HL-60 (cell line): ENCODE data around the gene FHL2.

ENCODE experiments used
- DNase-seq, 2 experiments: peaks; one replicate each; pipeline ENCODE4 v3.0.0-alpha.2; 2010 to 2020; ENCODE audit warnings: low read depth in 1 of 2, low spot score in 1 of 2
- H3K27ac ChIP-seq: fragments of 250-450 bp; sonication (Bioruptor Pico); replicated peaks from 2 replicates; pipeline ENCODE4 v1.5.1; 2020; ENCODE audit warnings: mild to moderate bottlenecking, moderate library complexity
- H3K27me3 ChIP-seq: fragments of 250-450 bp; sonication (Bioruptor Pico); 2 replicates; pipeline ENCODE4 v1.5.1; 2021; ENCODE audit warnings: mild to moderate bottlenecking, moderate library complexity; ENCODE audit not compliant: insufficient read depth, poor library complexity, severe bottlenecking
- H3K4me3 ChIP-seq: replicated peaks from 2 replicates; pipeline ENCODE4 v1.5.1; 2011; ENCODE audit warnings: mild to moderate bottlenecking, control low read depth, low read length; ENCODE audit not compliant: insufficient read depth
- CTCF ChIP-seq: IDR thresholded peaks from one replicate; pipeline ENCODE4 v1.5.1; 2011; ENCODE audit warnings: low read length, control low read depth, inconsistent platforms; ENCODE audit not compliant: insufficient read depth
- GABPA ChIP-seq: IDR thresholded peaks from 2 replicates; pipeline ENCODE4 v1.6.1; 2012; ENCODE audit warnings: low read depth
- POLR2AphosphoS5 ChIP-seq: IDR thresholded peaks from 2 replicates; pipeline ENCODE4 v1.6.1; 2012; ENCODE audit warnings: low read depth
- REST ChIP-seq: IDR thresholded peaks from 2 replicates; pipeline ENCODE4 v1.6.1; 2012; ENCODE audit warnings: low read depth; ENCODE audit not compliant: insufficient replicate concordance
- SPI1 ChIP-seq: IDR thresholded peaks from 2 replicates; pipeline ENCODE4 v1.6.1; 2012; ENCODE audit warnings: low read depth, mild to moderate bottlenecking, borderline replicate concordance

The FHL2 gene

GRCh38 chr2:105404736-105405135 is 5.9 kb upstream of the FHL2 start:
- no peak overlapping the region for H3K4me3 ChIP-seq
- H3K27me3 ChIP-seq, result peaks cover 8% of the 10 kb centered on the region
- DNase-seq, result no peak
- no peak overlapping the region for H3K27ac ChIP-seq
- TF ChIP-seq POLR2AphosphoS5, result no peak

GRCh38 chr2:105403783-105404698 is 5.2 kb upstream of the FHL2 start:
- Histone ChIP-seq H3K27me3 (peaks cover 14% of the 10 kb centered on the region), H3K4me3 (no peak overlapping the region), H3K27ac (no peak overlapping the region)
- no peak for TF ChIP-seq REST
- TF ChIP-seq CTCF, result no peak
- TF ChIP-seq SPI1, result no peak
- no peak for TF ChIP-seq POLR2AphosphoS5
- no peak for TF ChIP-seq GABPA
- no peak for DNase-seq

GRCh38 chr2:105403241-105403782 is 4.5 kb upstream of the FHL2 start:
- H3K27me3 ChIP-seq, result peaks cover 19% of the 10 kb centered on the region
- H3K4me3 ChIP-seq, result no peak overlapping the region
- no peak overlapping the region for H3K27ac ChIP-seq
- DNase-seq, result no peak
- no peak for TF ChIP-seq POLR2AphosphoS5
- TF ChIP-seq SPI1, result no peak
- no peak for TF ChIP-seq REST
- TF ChIP-seq GABPA, result no peak
- no peak for TF ChIP-seq CTCF

GRCh38 chr2:105402809-105403208 is 4.0 kb upstream of the FHL2 start:
- Histone ChIP-seq H3K4me3 (no peak overlapping the region), H3K27ac (no peak overlapping the region), H3K27me3 (peaks cover 24% of the 10 kb centered on the region)
- TF ChIP-seq GABPA, result no peak
- TF ChIP-seq REST, result no peak
- TF ChIP-seq CTCF, result no peak
- TF ChIP-seq SPI1, result no peak
- no peak for TF ChIP-seq POLR2AphosphoS5
- no peak for DNase-seq
